BJ (cell line): Measurements from ENCODE around the gene LMX1B. TPM values are rescaled to one million over a fixed set of nuclear protein-coding genes. Genes with fewer than 3 reads are reported as not detected.

Experiments used
- CTCF ChIA-PET: fragments of 350-600 bp; formaldehyde crosslinking; extraction: SDS; loops from one replicate; lab custom pipeline; 2021; ENCODE audit warnings: antibody characterized with exemption, inconsistent platforms; lab: Yijun Ruan, JAX
- POLR2A ChIA-PET: fragments of 300-600 bp; sonication (Branson Sonifier 250); formaldehyde crosslinking; extraction: SDS; loops from one replicate; lab custom pipeline; 2021; ENCODE audit warnings: antibody characterized with exemption; lab: Charles Lee
- DNase-seq: peaks from one replicate; pipeline ENCODE4 v3.0.0-alpha.2; 2011; ENCODE audit warnings: low read depth
- H3K27me3 ChIP-seq: 2 replicates; pipeline ENCODE4 v1.6.0; 2011; ENCODE audit warnings: low read length; ENCODE audit not compliant: control insufficient read depth, insufficient read depth
- H3K36me3 ChIP-seq: 2 replicates; pipeline ENCODE4 v1.5.1; 2011; ENCODE audit warnings: low read length; ENCODE audit not compliant: control insufficient read depth, insufficient read depth
- H3K4me3 ChIP-seq: 2 replicates; pipeline ENCODE4 v1.5.1; 2011; ENCODE audit warnings: low read depth, mild to moderate bottlenecking, control low read depth, low read length
- CTCF ChIP-seq: IDR thresholded peaks from 2 replicates; pipeline ENCODE4 v1.5.1; 2011; ENCODE audit warnings: low read depth, mild to moderate bottlenecking, control low read depth, inconsistent platforms, low read length, moderate library complexity; ENCODE audit not compliant: insufficient read depth
- polyA plus RNA-seq: library from polyadenylated mRNA; depleted of rRNA; stranded (reverse); fragments of >200 nt; gene quantifications from 2 replicates; pipeline ENCODE4 v1.2.3, GENCODE V29; 2011

Gene LMX1B
- polyA plus RNA-seq, 1 experiment: not detected

GRCh38 chr9:126605792-126606482 is 7.8 kb upstream of the LMX1B start:
- no peak for TF ChIP-seq CTCF
- no peak for DNase-seq
- Histone ChIP-seq H3K27me3 (peaks cover 24% of the 10 kb centered on the region), H3K36me3 (no peaks in the 10 kb centered on the region), H3K4me3 (no peak overlapping the region)
- ChIA-PET POLR2A (no interaction called here), CTCF (no interaction called here)

- ChIA-PET CTCF (interaction anchor here (6.2 kb wide), 1 partner anchor 175 kb away, joined by 38 read pairs; no protein-coding TSS in a partner anchor), POLR2A (no interaction called here)
- Histone ChIP-seq H3K36me3 (no peaks in the 10 kb centered on the region), H3K27me3 (peaks cover 29% of the 10 kb centered on the region), H3K4me3 (no peak overlapping the region)
- DNase-seq: no peak
- TF ChIP-seq CTCF: no peak
Observed at GRCh38 chr9:126606483-126606870, 7.3 kb upstream of the LMX1B start.

GRCh38 chr9:126607086-126607485 is 6.6 kb upstream of the LMX1B start:
- Histone ChIP-seq H3K4me3 (no peak overlapping the region), H3K36me3 (no peaks in the 10 kb centered on the region), H3K27me3 (peaks cover 33% of the 10 kb centered on the region)
- no peak for TF ChIP-seq CTCF
- ChIA-PET CTCF (interaction anchor here (6.2 kb wide), 1 partner anchor 175 kb away, joined by 38 read pairs; no protein-coding TSS in a partner anchor), POLR2A (no interaction called here)
- no peak for DNase-seq

GRCh38 chr9:126607731-126608130 is 6.0 kb upstream of the LMX1B start:
- Histone ChIP-seq H3K36me3 (no peaks in the 10 kb centered on the region), H3K4me3 (no peak overlapping the region), H3K27me3 (peaks cover 37% of the 10 kb centered on the region)
- no peak for TF ChIP-seq CTCF
- ChIA-PET CTCF (interaction anchor here (1.2 to 6.2 kb wide), 2 partner anchors 99 to 174 kb away, joined by 3 to 38 read pairs; no protein-coding TSS in a partner anchor), POLR2A (no interaction called here)
- DNase-seq: no peak

GRCh38 chr9:126608551-126608950 is 5.2 kb upstream of the LMX1B start:
- Histone ChIP-seq H3K27me3 (peaks cover 42% of the 10 kb centered on the region), H3K4me3 (no peak overlapping the region), H3K36me3 (no peaks in the 10 kb centered on the region)
- no peak for TF ChIP-seq CTCF
- CTCF ChIA-PET: interaction anchor here (0.7 to 6.2 kb wide), 4 partner anchors 16 to 173 kb away, joined by 3 to 38 read pairs (median 5); no protein-coding TSS in a partner anchor
- no peak for DNase-seq
- POLR2A ChIA-PET: no interaction called here
